ENCODE measurements around the gene ITPRIPL2. TPM values are rescaled to one million over a fixed set of nuclear protein-coding genes. Genes with fewer than 3 reads are reported as not detected.

ITPRIPL2 gene
- total and polyA plus RNA-seq, 2 of the 13 experiments (the other 11 are each of a cell fraction or from before 2014, with no cell fraction given): 5.9 to 12.6 TPM

DNA sequence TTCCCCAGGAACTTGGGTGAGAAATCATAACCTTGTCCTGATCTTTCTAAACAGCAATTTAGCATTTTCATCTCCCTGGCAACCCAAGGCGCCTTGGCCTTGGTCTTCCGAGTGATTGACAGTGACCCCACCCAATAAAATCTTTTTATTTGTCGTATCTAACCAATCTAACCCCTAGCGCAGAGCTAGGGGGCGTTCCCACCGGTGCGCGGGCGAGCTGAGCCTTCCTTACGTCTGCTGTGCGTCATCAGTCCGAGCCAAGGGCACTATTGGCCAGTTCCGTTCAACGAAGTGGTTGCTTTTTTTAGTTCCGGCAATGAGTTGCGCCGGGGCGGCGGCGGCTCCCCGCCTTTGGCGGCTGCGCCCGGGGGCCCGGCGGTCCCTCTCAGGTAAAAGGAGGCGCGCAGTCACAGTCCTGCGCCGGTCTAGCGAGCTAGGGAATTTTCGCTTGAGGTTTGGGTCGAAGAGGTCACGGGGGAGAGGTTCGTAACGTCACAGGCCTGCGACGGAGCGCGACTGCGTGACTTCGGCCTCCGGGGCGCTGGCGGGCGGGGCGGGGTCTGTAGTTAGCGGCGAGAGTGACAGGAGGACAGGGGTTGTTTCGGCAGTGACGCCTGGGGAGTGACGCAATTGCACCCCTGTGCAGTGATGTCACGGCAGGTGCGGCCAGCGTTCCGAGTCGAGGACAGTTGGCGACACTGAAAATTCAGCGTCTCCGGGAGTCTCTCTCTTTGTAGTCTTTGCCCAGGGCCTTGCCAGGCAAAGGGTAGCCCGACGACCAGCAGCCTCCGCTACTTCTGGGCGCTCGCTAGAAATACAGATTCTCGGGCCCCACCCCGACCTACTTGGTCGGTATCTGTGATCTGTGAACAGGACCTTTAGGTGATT, 46.2 kb upstream of the ITPRIPL2 start, which contains the start of gene COQ7 (continued):
- TF ChIP-seq, protein P1, sequence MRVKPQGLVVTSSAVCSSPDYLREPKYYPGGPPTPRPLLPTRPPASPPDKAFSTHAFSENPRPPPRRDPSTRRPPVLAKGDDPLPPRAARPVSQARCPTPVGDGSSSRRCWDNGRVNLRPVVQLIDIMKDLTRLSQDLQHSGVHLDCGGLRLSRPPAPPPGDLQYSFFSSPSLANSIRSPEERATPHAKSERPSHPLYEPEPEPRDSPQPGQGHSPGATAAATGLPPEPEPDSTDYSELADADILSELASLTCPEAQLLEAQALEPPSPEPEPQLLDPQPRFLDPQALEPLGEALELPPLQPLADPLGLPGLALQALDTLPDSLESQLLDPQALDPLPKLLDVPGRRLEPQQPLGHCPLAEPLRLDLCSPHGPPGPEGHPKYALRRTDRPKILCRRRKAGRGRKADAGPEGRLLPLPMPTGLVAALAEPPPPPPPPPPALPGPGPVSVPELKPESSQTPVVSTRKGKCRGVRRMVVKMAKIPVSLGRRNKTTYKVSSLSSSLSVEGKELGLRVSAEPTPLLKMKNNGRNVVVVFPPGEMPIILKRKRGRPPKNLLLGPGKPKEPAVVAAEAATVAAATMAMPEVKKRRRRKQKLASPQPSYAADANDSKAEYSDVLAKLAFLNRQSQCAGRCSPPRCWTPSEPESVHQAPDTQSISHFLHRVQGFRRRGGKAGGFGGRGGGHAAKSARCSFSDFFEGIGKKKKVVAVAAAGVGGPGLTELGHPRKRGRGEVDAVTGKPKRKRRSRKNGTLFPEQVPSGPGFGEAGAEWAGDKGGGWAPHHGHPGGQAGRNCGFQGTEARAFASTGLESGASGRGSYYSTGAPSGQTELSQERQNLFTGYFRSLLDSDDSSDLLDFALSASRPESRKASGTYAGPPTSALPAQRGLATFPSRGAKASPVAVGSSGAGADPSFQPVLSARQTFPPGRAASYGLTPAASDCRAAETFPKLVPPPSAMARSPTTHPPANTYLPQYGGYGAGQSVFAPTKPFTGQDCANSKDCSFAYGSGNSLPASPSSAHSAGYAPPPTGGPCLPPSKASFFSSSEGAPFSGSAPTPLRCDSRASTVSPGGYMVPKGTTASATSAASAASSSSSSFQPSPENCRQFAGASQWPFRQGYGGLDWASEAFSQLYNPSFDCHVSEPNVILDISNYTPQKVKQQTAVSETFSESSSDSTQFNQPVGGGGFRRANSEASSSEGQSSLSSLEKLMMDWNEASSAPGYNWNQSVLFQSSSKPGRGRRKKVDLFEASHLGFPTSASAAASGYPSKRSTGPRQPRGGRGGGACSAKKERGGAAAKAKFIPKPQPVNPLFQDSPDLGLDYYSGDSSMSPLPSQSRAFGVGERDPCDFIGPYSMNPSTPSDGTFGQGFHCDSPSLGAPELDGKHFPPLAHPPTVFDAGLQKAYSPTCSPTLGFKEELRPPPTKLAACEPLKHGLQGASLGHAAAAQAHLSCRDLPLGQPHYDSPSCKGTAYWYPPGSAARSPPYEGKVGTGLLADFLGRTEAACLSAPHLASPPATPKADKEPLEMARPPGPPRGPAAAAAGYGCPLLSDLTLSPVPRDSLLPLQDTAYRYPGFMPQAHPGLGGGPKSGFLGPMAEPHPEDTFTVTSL (CRISPR knock-in tag; IDR thresholded peaks at IDR 0.05; ENCODE audit: borderline replicate concordance): no peak
- TF ChIP-seq RNF2 (conservative IDR thresholded peaks at IDR 0.05; ENCODE audit: low read depth) (peak; percentile 71), NFKBIZ (CRISPR knock-in tag; IDR thresholded peaks at IDR 0.05) (peak; percentile 24; the same call in 1 of the 2 replicates), ZNF878 (CRISPR knock-in tag; IDR thresholded peaks at IDR 0.05) (peak; percentile 44; the same call in 1 of the 2 replicates), ZIK1 (CRISPR knock-in tag; IDR thresholded peaks at IDR 0.05; ENCODE audit: borderline replicate concordance, low read depth) (peak; percentile 56), ZMYM2 (CRISPR knock-in tag; IDR thresholded peaks at IDR 0.05) (no peak), ELF4 (CRISPR knock-in tag; IDR thresholded peaks at IDR 0.05; ENCODE audit: borderline replicate concordance) (peak; percentile 95), ZNF562 (CRISPR knock-in tag; IDR thresholded peaks at IDR 0.05; ENCODE audit: borderline replicate concordance) (no peak), ZNF766 (CRISPR knock-in tag; IDR thresholded peaks at IDR 0.05; ENCODE audit: borderline replicate concordance) (peak; percentile 74; the same call in 1 of the 2 replicates), RFX1 (IDR thresholded peaks at IDR 0.05) (peak; percentile 95), RELA (CRISPR knock-in tag; IDR thresholded peaks at IDR 0.05) (no peak), MXD4 (CRISPR knock-in tag; IDR thresholded peaks at IDR 0.05) (peak; percentile 60), CREM (IDR thresholded peaks at IDR 0.05) (peak; percentile 100), CREM (CRISPR knock-in tag; IDR thresholded peaks at IDR 0.05) (peak; percentile 79), DPF2 (CRISPR knock-in tag; IDR thresholded peaks at IDR 0.05; ENCODE audit: borderline replicate concordance, low read depth) (no peak), ZNF530 (CRISPR knock-in tag; IDR thresholded peaks at IDR 0.05; ENCODE audit: low read depth) (no peak), KMT2B (CRISPR knock-in tag; IDR thresholded peaks at IDR 0.05) (peak; percentile 99), ZNF709 (CRISPR knock-in tag; IDR thresholded peaks at IDR 0.05) (no peak; the same call in 1 of the 2 replicates), ATF7-NPFF (CRISPR knock-in tag; IDR thresholded peaks at IDR 0.05; ENCODE audit: low read depth) (peak; percentile 83), EP300 (IDR thresholded peaks at IDR 0.05; ENCODE audit: low read depth in 2 of 2, low read length in 2 of 2) (peak in 1 of 2 experiments; percentile 82; a peak in 1 of 4 replicates), EP300 (CRISPR knock-in tag; IDR thresholded peaks at IDR 0.05; ENCODE audit: borderline replicate concordance) (no peak), ERF (CRISPR knock-in tag; IDR thresholded peaks at IDR 0.05) (peak; percentile 86), ZNF841 (CRISPR knock-in tag; IDR thresholded peaks at IDR 0.05; ENCODE audit: borderline replicate concordance) (no peak)
- TF ChIP-seq, protein P2, sequence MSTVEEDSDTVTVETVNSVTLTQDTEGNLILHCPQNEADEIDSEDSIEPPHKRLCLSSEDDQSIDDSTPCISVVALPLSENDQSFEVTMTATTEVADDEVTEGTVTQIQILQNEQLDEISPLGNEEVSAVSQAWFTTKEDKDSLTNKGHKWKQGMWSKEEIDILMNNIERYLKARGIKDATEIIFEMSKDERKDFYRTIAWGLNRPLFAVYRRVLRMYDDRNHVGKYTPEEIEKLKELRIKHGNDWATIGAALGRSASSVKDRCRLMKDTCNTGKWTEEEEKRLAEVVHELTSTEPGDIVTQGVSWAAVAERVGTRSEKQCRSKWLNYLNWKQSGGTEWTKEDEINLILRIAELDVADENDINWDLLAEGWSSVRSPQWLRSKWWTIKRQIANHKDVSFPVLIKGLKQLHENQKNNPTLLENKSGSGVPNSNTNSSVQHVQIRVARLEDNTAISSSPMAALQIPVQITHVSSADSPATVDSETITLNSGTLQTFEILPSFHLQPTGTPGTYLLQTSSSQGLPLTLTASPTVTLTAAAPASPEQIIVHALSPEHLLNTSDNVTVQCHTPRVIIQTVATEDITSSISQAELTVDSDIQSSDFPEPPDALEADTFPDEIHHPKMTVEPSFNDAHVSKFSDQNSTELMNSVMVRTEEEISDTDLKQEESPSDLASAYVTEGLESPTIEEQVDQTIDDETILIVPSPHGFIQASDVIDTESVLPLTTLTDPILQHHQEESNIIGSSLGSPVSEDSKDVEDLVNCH (CRISPR knock-in tag; IDR thresholded peaks at IDR 0.05): no peak

Measured in HepG2 (cell line).